ENCODE measurements around the gene NAT9. TPM values are rescaled to one million over a fixed set of nuclear protein-coding genes. Genes with fewer than 3 reads are reported as not detected.

NAT9 gene
- total RNA-seq, 1 donor from 2014 or later: 59.6 TPM

DNA sequence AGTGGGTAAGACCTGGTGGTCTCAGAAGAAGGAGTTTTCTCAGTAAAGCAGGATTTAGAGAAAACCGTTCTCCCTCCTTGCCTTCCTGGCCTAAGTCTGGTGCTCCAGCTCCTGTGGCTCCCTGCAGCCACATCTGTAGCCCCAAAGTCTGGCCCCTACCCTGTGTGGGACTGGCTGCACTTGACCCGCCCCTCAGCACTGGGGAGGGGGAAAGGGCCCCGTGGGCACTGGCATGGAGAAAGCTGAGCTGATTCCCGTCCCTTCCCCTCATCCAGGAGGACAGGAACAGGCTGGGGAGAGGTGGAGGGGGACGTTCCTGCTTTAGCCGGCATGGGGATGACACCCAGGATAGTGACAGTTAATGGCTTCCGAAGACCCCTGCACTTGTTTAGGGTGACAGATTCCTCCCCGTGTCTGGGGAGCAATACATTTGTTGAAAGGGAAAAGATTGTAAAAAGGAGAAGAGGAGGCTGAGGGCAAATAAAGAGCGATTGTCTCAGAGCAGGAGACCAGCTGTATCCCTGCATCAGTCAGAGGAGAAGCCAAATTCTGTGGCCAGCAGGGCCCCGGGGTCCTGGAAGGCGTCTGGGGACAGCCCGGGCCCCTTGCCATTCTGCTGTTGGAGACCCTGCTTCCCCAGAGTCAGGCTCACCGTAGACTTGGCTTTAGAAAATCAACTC, 45.6 kb upstream of the NAT9 start:
- Mint-ChIP-seq H3K4me1 (ENCODE audit: low read depth) (no peaks in the 10 kb centered on the region), H3K27ac (no peak overlapping the region)
- DNase-seq (ENCODE audit: low spot score, unreplicated experiment): no peak

DNA sequence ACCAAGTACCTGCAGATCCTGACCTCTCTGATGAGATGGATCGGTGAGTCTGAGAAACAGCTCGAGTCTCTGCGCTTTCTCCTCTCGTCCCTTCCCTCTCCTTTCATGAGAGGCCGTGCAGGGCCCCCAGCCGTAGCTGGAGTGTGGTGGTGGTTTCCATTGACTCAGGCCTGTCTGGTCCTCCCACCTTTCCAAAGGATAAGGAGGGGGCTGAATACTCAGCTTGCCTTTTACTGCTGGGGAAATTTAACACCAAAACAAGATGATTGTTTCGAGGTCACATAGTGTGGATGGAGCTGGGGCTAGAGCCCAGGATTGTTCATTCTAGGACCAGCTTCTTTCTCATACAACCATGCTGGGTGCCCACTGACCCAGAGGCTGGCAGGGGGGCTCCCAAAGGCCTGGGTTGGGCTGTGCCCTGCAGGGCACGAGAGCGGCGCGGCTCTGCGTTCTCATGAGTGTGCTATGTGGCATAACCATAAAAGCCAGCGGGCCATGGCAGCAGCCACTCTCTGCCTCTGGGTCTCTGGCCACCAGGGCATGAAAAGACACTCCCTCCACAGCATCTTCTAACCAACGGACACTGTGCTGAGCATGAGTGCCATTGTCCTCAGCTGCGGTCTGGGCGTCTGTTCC, 43.8 kb upstream of the NAT9 start:
- Mint-ChIP-seq H3K27ac (no peak overlapping the region), H3K4me1 (ENCODE audit: low read depth) (no peaks in the 10 kb centered on the region), H3K36me3 (ENCODE audit: insufficient read depth) (no peaks in the 10 kb centered on the region), H3K9me3 (ENCODE audit: low read depth) (no peaks in the 10 kb centered on the region), H3K27me3 (no peaks in the 10 kb centered on the region), H3K4me3 (ENCODE audit: low read depth) (no peak overlapping the region)
- TF ChIP-seq CTCF (IDR thresholded peaks at IDR 0.05; ENCODE audit: unreplicated experiment): no peak
- DNase-seq (ENCODE audit: low spot score, unreplicated experiment): no peak

More for the DNA sequence above, 45.6 kb upstream of the NAT9 start:
- TF ChIP-seq CTCF (IDR thresholded peaks at IDR 0.05; ENCODE audit: unreplicated experiment): no peak
- no peaks in the 10 kb centered on the region for H3K36me3 Mint-ChIP-seq (ENCODE audit: insufficient read depth)
- no peak overlapping the region for H3K4me3 Mint-ChIP-seq (ENCODE audit: low read depth)
- H3K27me3 Mint-ChIP-seq: no peaks in the 10 kb centered on the region
- no peaks in the 10 kb centered on the region for H3K9me3 Mint-ChIP-seq (ENCODE audit: low read depth)

DNA sequence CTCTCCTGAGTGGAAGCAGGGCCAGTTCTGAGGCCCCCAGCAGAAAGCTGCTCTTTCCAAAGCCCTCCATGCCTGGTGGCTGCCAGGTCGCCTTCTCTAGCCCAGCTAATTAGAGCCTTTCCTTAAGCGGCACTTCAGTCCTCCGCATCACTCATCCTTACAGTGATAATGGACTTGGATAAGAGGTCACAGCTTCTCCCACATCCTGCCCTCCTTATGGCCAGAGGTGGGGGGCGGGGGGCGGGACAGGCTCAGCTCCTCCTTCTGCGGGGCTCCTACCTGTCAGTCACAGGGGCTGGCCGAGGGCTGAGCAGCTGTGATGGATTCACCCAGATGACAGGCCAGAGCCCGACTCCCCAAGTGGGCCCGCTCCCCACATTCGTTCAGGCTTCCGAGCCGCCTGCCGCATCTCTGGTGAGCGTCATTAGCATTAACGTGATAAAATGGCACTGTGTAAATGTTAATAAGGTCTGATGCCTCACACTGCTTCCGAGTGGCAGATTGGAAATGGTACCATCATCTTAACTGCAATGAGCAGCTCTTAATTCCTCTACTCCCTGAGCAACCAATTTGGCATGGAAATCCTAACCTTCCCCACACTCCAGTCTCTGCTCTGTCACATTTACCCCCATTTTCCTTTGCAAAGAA, 42.3 kb upstream of the NAT9 start:
- H3K4me1 Mint-ChIP-seq (ENCODE audit: low read depth): no peaks in the 10 kb centered on the region
- H3K27ac Mint-ChIP-seq: no peak overlapping the region
- H3K27me3 Mint-ChIP-seq: no peaks in the 10 kb centered on the region
- no peak for DNase-seq (ENCODE audit: low spot score, unreplicated experiment)
- no peak for TF ChIP-seq CTCF (IDR thresholded peaks at IDR 0.05; ENCODE audit: unreplicated experiment)
- H3K4me3 Mint-ChIP-seq (ENCODE audit: low read depth): no peak overlapping the region
- H3K36me3 Mint-ChIP-seq (ENCODE audit: insufficient read depth): peaks cover 2% of the 10 kb centered on the region
- no peaks in the 10 kb centered on the region for H3K9me3 Mint-ChIP-seq (ENCODE audit: low read depth)

DNA sequence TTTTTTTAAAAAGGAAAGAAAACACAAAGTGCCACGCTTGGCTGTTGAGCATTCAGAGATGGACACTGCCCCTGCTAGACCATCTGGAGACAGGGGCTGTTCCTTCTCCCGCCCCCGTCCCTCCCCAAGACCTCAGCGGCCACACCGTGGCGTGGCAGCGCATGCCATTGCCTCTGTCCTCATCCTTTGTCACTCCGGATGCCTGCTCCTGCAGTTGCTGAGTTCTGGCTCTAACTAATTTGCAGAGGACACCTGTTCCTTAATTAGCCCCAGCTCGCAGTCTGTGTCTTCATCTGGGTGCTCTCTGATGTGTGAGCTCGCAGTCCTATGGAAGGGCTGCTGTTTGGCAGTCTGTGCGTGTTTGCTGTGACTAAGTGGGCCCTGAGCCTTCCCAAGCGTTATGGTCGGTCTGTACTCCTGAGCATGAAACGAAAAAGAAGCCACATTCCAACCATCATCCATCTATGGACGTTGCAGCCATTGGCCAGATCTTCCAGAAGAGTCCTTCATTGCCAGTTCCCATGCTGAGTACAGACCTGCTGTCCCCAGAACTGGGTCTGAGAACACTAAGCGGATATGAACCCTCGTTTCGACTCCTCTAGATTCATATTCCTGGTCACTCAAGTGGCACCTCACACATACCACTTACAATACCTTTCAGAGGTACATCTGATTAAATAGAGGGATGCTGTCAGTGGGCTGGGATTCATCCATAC, 40.9 kb upstream of the NAT9 start:
- no peak overlapping the region for H3K4me3 Mint-ChIP-seq (ENCODE audit: low read depth)

More for the DNA sequence above, 40.9 kb upstream of the NAT9 start:
- no peak for DNase-seq (ENCODE audit: low spot score, unreplicated experiment)
- TF ChIP-seq CTCF (IDR thresholded peaks at IDR 0.05; ENCODE audit: unreplicated experiment): no peak
- Mint-ChIP-seq H3K27me3 (no peaks in the 10 kb centered on the region), H3K27ac (no peak overlapping the region), H3K36me3 (ENCODE audit: insufficient read depth) (peaks cover 2% of the 10 kb centered on the region), H3K4me1 (ENCODE audit: low read depth) (no peaks in the 10 kb centered on the region), H3K9me3 (ENCODE audit: low read depth) (no peaks in the 10 kb centered on the region)
